ENCODE data around the gene TRPM3.

Gene TRPM3

DNA sequence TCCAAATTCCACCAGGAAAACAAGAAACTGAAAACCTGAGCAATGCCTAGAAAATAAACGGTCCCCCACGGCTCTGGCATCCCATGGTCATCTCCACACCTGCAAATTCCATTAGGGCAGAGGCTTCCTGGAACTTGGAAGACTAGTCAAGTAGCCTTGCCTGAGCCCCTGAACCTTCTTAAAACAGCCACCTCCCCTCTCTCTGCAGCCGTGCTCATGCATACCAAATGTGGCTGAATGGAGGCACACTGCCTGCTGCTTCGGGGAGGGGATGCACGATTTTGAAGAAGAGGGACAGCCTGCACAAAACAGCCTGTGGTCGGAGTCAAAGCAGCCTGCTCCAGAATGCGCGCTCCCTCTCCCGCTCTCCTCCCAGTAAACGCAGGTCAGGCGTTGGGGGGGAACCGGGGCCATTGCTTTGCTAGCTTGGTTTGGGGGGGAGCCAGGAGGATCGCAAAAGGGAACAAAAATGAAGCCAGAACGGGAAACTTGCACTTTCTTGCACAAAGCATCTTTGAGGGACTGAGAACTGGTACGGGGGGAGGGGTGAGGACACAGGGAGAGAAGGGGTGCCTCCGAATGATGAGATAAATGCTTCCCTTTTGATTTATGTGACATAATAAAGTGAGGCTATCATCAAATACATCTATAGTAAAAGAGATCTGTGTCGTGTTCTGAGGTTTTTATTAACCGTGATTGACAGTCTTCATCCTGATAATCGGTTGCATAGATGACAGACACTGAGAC, at the start of gene TRPM3:
TSS of gene TRPM3 (minus strand) at position 347 of the 747 bp plus-strand sequence. CDS start at position 80, 267 bp downstream.
- no peak for DNase-seq (ENCODE audit: low read depth)

DNA sequence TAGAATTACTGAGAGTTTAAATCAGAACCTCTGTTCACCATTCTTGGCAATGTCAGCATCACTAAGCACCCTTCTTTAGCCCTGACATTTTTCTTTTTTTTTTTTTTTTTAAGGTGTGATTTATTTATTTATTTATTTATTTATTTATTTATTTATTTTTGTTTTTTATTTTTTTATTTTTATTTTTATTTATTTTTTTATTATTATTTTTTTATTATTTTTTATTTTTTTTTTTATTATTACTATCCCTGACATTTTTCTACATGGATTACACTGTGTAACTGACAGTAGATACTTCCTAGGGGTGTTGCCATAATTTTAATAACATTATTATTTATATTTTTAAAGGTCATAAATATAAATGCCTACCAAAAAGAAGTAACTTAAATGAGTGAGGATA, 47.0 kb upstream of the TRPM3 start:
- DNase-seq (ENCODE audit: low read depth): no peak

DNA sequence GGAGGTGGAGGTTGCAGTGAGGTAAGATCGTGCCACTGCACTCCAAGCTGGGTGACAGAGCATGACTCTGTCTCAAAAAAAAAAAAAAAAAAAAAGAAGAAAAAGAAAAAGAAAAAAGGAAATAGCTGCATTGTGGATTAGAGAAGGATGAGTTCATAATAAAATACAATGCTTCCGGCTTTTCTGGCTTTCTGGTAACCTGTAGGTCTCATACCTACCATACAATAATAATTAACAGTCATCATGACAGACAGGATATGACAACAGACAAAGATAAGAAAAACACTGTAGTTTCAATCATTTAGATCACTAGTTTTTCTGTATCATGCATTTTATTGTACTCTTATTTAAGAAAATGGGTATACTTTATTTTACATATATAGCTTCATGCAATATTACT, 40.7 kb upstream of the TRPM3 start:
- DNase-seq (ENCODE audit: low read depth): no peak

DNA sequence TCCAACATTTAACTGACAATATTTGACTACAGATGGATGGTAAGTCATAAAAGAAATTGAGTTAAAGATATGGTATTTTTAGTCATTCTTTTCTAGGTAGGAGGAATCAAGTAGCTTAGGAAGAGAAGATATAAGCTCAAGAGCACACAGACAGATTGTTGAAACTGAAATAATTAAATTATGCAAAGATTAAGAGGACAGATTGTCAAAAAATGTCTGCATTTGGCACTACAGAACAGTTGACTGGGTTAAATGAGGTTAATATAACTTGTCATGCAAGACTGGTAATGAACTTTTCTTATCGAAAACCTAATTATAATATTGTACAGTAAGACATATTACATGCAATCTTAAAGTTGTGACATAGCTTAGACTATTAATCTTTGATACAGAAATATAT, 36.3 kb upstream of the TRPM3 start:
- DNase-seq (ENCODE audit: low read depth): no peak

DNA sequence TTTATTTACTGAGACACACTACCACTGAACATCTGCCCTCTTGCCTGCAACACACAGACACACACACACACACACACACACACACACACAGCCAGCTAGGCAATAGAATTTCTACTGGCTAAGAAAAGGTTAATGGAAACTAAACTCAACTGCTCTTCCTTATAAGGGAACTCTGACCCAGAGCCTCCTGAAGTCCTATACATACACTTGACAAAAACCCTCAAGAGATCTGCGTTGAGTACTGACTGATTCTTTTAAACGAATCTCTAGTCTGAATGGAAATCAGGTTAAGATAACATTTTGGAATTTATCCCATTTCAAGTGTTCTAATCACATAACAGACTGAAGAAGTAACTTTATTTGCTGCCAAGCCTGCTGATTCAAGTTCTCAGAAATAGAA, 25.9 kb upstream of the TRPM3 start:
- DNase-seq (ENCODE audit: low read depth): no peak

DNA sequence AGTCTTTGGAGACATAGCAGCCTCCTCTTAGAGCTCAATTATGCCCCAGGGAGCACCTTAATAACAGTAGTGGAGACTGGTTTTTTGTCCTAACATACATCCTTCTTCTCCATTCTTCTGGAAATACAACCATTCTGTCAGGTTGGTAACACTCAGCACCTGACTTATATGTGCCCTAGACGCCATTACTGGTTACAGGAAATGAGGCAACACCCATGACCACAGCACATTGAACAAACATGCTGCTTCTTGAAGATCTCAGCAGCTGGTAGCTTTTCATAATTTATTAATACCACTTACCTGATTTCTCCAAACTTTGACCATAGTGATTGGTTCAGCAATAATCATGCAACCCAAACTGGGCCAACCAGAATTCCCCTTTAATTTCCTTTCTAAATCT, 25.1 kb upstream of the TRPM3 start:
- no peak for DNase-seq (ENCODE audit: low read depth)

DNA sequence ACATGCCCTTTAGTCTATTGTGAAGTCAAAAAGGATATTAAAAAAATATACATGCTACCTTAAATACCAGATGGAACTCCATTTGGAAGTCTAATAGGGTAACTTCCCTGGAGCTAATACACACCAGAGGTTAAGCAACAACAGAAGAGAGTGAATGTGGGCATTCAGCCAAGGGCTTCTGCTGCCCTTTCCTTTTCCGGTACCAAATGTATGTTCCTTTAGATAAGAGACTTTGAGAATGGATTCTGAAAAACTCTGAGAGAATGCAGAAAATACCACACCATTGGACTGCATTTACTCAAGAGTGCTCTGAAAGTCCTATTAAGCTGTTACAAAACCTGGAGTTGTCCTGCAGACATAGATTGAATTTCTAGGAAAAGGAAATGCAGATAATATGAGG, 23.8 kb upstream of the TRPM3 start:
- no peak for DNase-seq (ENCODE audit: low read depth)

DNA sequence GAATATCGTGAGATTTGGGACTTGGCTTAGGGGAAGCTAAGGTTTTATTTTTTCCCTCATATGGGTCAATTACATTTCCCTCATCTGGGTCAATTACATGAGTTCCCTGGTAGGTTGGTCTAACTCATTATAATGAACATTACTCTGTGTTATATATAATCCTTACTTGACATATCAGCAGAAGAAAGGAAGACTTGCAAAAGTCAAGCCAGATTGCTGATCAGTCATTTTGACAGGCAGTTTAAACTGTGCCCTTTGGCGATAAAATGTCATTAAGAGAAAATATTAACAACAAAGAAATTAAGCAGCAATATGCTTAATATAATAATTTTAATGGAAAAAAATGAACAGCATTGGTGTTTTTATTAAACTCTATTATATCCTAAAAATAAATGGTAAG, 23.1 kb upstream of the TRPM3 start:
- DNase-seq (ENCODE audit: low read depth): no peak

DNA sequence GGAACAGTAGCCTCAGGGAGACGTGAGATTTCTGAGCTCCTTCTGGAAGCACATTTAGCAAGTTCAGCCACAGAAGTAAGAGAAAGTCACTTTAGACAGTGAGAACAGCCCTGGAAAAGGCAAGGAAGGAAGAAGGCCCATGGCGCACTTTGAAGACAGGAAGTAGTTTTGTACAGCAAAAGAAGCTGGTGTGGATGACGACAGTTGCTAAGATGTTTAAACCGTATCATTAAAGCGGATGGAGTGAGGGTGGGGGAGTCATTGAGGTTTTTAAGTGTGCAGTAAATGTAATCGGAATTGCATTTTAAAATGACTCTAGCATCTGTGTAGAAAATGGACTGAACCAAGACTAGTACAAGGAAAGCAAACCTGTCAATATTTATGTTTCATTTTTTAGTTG, 15.3 kb upstream of the TRPM3 start:
- DNase-seq (ENCODE audit: low read depth): no peak

DNA sequence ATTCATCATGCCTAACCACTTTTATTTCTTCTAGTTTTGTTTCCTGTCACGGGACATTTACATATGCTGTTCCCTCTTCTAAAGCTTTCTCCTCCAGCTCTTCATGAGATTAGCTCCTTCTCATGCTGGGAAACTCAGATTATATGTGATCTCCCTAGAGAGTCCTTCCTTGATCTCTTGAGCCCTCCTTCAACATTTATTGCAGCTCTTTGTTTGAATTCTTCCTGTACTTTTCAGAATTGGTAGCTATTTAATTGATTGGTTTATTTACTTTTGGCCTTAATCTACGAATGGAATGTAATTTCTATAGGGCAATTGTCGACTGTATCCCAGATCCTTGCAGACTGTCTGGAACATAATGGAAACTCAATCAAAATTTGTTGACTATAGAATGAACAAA, 9.7 kb upstream of the TRPM3 start:
- DNase-seq (ENCODE audit: low read depth): no peak

DNA sequence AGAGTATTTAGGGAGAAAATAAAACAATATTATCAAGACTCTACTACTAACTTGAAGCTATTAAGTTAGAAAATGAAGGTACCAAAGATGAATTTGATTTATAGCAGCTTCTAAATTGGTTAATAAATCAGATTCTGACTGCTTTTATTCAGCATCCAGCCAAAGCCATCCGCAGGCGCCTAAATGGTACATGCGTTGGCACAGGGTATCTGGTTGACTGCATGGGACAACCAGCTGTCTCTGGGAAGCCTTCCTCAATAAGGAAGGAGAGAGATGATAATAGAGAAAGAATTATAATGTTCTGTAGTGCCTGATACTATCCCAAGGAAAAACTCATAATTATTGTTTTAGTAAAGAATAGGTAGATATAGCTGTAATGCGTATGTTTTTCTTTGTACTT, 9.1 kb upstream of the TRPM3 start:
- DNase-seq (ENCODE audit: low read depth): no peak

DNA sequence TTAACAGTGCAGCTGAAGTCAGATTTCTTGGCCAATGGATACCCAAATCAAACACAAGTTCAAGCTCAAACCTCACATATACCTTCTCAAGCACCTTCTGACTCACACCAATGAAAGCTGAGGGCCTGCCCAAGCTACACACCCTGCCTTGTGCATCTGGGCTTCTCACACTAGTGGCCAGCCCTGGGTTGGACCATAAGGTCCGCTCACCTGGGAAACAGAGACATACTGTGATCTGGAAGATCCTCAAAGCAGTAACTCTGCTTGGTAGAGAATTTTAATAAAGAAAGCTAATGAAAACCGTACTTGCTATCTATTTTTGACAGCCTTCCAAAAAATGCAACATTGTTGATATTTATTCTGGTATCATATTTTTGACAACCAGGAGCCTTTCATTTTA, 7.4 kb upstream of the TRPM3 start:
- no peak for DNase-seq (ENCODE audit: low read depth)

DNA sequence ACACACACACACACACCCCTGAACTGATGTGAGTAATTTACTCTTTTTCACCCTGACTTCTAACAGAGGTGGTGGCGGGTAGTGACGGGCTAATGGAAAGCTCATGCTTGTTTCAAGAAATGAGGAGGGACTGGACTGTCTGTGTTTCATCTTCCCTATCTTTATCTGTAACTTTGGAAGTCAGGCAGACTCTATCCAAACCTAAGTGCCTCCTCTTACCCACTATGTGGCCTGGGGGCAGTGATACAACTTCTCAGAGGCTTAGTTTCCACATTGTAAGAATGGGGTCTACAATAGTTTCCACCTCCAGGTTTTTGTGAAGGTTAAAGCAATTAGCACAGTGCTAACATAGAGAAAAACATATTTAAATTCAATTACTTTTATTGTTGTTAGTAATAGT, 5.9 kb upstream of the TRPM3 start:
- no peak for DNase-seq (ENCODE audit: low read depth)

DNA sequence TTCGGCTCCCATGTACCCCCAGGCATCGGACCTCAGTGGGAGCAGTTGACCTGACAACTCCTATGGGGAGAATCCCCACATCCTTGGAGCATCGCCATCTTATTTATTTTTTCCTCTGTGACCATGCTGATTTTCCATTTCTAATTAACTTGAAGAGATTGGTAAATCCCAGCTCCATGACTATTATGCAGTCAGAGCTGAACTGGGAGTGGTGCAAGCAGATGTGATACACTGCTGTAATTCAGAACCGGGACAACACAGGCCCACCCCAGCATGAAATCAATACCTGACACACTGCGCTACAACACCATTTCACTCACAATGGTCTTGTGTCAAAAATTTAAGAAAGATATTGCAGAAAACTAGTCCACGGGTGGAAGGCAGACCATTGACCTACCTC, 1.0 kb upstream of the TRPM3 start:
- no peak for DNase-seq (ENCODE audit: low read depth)

DNA sequence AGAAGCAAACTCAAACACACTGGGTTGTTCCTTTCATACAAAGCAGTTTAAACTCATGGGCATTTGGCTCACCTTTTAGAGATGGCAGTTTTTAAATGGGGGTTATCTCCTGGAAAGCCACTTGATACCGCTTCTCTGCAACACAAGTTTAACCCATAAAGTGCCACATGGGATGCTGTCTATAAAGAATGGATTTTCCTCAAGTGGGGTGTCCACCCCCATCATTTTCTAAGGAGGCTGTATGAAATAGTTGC, 528 bp upstream of the TRPM3 start:
- DNase-seq (ENCODE audit: low read depth): no peak

DNA sequence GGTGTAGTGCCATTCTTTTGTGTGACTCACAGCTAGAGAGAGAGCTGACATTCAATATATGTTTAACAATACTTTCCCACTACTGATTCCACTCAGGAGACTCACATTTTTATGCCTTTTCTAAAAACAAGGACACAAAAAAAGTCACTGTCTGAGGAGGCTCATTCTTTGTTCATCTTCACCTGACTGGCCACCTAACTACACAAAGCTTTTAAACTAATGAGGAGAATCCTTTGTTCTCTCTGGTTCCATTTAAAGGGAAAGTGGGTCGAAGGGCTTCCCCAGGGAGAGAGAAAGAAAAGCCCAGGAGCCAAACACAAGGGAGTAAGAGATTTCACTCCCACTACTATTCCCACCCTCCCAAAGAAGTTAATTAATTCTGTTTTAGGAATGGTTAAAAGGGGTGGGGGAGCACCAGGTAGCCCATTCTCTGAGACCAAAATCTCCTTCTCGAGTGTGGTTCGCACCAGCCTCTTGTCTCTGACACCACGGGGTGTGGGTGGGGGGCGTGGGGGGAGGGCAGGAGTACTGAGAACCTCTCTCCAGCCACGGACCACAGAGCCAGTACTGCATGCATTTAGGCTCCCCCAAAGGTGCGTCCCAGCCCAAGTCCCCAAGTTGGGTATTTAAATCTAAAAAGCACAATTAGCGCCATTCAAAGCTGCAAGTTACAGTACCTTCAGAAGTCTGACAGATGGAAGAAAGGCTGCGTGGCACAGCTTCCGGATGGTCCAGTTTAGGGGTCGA, 747 bp downstream of the TRPM3 start:
- no peak for DNase-seq (ENCODE audit: low read depth)

DNA sequence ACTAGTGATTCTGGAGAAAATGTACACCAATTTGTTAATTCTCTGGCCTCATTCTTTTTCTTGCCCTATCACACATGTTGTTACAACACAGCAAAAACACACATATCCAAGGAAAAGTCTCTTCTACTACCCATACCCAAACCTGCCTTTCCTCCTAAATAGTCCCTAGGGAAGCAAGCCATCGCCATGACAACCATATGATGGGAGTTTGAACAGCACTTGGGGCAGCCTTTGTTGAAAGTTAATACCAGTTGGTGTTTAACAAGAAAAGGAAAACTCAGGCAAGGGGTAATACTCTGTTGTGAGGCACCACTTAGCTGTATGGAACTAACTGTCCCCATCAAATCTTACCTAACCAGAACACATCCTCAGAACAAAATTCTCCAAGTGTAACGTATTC, 1.7 kb downstream of the TRPM3 start:
- DNase-seq (ENCODE audit: low read depth): no peak

DNA sequence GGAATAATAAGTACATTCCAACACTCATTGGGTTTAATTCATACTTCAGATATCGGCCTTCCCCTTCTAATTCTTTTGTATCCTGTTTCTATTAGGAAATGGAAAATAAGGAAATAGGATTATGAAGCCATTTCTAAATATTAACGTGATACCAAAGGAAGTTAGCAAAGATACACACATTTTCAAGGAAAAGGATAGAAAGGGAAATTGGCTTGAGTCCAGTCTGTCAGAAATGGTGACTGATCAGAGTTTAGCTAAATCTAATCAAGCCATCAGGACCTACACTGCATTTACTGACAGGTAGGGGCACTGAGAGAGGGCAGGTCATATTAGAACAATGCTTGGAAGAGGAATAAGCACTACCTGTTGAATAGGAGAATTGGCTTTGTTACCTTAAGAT, 3.1 kb downstream of the TRPM3 start:
- DNase-seq (ENCODE audit: low read depth): no peak

DNA sequence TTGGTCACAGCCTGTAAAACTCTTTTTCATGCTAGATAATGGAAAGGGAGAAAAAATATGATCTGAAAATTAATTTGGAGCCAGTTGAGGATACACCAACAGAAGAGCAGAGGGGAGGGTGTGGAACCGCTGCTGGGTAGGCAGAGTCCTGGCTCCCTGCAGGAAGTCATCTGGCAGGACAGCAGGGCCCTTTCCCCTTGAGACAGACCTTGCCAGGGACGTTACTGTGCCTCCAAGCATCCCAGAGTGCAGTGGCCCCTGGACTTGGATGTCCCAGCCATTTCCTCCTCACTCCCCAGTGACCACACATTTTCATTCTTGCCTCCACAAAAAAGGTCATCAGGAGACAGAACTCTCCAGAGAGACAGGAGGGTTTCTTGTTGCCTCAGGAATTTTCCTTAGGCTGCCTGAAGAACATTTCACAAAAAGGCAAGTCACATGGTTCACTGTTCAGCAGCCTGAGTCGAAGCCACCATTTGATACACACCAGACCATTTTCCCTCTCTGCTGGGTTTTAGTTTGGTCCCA, 5.9 kb downstream of the TRPM3 start:
- DNase-seq (ENCODE audit: low read depth): no peak

DNA sequence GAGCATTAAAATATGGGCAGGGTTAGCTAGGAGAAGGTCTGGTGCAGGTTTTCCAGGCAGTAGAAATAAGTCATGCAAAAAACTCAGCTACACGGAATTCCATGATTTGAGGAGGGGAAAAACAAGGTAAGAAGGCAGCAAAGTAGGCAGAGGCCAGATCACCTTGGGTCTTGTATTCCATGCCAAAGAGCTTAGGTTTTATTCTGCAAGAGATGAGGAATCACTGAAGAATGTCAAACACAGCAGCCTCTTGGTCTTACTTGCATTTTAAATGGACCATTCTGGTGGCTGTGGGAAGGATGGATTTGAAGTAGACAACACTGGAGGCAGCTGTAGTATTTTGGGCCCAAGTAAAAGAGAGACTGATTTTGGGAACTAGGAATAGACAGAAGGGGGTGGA, 8.6 kb downstream of the TRPM3 start:
- no peak for DNase-seq (ENCODE audit: low read depth)

DNA sequence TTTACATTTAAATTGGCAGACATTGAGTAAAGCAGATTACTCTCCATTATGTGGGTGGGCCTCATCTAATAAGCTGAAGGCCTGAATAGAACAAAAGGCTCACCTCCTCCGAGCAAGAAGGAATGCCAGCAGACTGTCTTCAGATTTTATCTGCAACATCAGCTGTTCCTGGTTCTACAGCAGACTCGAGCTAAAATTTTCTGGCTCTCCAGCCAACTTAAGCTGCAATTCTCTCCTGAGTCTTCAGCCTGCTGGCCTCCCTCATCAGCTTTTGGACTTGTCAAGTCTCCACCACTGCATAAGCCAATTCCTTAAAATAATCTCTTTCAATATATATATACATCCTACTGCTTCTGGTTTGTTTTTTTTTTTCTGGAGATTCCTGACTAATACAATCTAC, 12.5 kb downstream of the TRPM3 start:
- DNase-seq (ENCODE audit: low read depth): no peak

DNA sequence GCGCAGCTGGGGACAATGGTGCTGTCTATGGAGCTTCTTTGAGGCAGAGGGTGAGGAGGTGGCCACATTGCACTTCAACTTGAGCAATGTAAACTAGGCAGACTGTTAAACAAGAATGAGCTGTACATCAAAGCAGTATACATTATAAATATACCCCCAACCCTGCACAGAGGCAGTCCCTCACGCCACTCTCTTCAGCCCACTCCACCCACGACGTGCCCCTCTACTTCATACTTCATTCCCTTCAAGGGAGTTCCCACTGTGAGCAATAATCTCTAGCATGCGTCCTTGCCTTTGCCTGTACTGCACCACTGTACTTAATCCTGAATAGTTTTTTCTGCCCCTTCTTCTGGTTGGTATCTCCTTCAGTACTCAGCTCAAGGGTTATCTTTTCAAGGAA, 14.4 kb downstream of the TRPM3 start:
- DNase-seq (ENCODE audit: low read depth): no peak

DNA sequence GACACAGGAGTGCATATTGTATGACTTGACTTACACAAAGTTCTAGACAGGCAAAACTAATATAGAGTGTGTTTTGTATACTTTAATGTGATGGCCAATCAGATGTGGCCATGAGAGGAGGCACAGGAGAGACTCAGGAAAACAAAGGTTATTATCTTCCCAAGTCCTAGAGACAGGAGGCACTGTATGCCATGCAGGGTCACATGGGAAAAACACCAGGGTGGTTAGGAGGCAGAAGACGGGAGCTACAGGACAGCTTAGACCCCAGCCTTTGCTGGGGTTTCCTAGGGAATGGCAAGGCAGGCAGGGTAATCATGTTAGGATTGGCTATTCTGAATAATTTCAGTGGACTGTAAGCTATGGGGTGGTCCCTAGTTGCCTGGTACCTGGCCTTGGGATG, 16.2 kb downstream of the TRPM3 start:
- DNase-seq (ENCODE audit: low read depth): no peak

DNA sequence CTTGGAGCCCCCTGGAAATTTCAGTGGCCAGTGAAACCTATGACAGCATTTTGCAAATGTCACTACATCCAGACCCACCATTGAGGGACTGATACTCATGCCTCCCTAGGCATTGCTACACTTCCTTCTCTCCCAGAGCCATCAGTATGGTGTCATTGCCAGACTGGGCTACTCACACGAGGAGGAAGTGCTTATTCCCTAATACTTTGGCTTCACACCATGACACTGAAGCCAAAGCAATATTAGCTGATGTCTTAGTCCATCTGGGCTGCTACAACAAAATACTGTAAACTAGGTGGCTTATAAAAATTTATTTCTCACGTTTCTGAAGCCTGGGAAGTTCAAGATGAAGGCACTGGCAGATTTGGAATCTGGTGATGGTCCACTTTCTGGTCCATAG, 22.6 kb downstream of the TRPM3 start:
- no peak for DNase-seq (ENCODE audit: low read depth)
